MM.1S (cell line): ENCODE results near the gene TMCO4.

Experiments
- EZH2 ChIP-seq: fragments of 300-600 bp; sonication (generic); optimal IDR thresholded peaks from 2 replicates; pipeline ENCODE3; 2017; ENCODE audit warnings: low read depth, mild to moderate bottlenecking, antibody characterized with exemption, low read length, mixed read lengths
- TF ChIP-seq, protein P1 (sequence below): fragments of 300-600 bp; sonication (generic); IDR thresholded peaks from 2 replicates; pipeline ENCODE4 v1.5.1; 2016; ENCODE audit warnings: antibody characterized with exemption, low read length, mixed read lengths

DNA sequence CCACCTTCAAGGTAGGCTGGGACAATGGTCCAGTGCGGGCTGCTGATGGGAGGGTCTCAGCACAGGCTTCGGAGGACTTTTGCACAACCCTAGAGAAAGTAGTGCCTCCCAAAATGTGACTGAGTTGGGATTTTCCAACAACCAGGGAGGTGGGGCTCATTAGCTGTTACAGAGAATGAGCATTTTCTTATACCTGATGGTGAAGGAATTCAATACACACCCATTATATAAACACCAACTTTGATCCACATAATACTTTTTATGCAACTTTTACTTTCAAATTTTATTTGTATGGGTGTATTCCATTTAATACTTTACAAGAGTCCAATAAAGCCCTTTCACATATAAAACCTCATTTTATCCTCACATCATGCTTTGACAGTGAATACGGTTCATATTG lies 46.6 kb upstream of the TMCO4 start:
- TF ChIP-seq, protein P1, sequence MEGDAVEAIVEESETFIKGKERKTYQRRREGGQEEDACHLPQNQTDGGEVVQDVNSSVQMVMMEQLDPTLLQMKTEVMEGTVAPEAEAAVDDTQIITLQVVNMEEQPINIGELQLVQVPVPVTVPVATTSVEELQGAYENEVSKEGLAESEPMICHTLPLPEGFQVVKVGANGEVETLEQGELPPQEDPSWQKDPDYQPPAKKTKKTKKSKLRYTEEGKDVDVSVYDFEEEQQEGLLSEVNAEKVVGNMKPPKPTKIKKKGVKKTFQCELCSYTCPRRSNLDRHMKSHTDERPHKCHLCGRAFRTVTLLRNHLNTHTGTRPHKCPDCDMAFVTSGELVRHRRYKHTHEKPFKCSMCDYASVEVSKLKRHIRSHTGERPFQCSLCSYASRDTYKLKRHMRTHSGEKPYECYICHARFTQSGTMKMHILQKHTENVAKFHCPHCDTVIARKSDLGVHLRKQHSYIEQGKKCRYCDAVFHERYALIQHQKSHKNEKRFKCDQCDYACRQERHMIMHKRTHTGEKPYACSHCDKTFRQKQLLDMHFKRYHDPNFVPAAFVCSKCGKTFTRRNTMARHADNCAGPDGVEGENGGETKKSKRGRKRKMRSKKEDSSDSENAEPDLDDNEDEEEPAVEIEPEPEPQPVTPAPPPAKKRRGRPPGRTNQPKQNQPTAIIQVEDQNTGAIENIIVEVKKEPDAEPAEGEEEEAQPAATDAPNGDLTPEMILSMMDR, result no peak
- no peak for TF ChIP-seq EZH2
